ENCODE results near the gene ALDH9A1. TPM values are rescaled to one million over a fixed set of nuclear protein-coding genes. Genes with fewer than 3 reads are reported as not detected.
"Not testable (repeated sequence)": the region's sequence is repeated elsewhere in the genome, so short reads cannot be mapped to it uniquely, and the experiment has no call there.

Gene ALDH9A1
- total RNA-seq, 1 donor from 2014 or later = 68.2 TPM

GRCh38 chr1:165659581-165659895 is 38.8 kb downstream of the ALDH9A1 start:
- Mint-ChIP-seq H3K27ac (ENCODE audit: unreplicated experiment) (no peak overlapping the region), H3K4me3 (ENCODE audit: unreplicated experiment) (no peak overlapping the region), H3K9me3 (ENCODE audit: unreplicated experiment) (no peaks in the 10 kb centered on the region), H3K4me1 (ENCODE audit: low read depth, unreplicated experiment) (peaks cover 6% of the 10 kb centered on the region), H3K27me3 (ENCODE audit: low read depth, unreplicated experiment) (no peaks in the 10 kb centered on the region), H3K36me3 (ENCODE audit: low read depth, unreplicated experiment) (peaks cover 19% of the 10 kb centered on the region)
- no peak overlapping the region for H3K4me3 ChIP-seq (ENCODE audit: insufficient read depth, low read depth, low read length)
- H3K4me2 ChIP-seq (ENCODE audit: low read length) = no peak overlapping the region
- H3K27me3 ChIP-seq (ENCODE audit: insufficient read depth, low read length) = no peaks in the 10 kb centered on the region
- H4K20me1 ChIP-seq (ENCODE audit: insufficient read depth, low read length) = peaks cover 3% of the 10 kb centered on the region
- TF ChIP-seq CTCF (IDR thresholded peaks at IDR 0.05; ENCODE audit: insufficient read depth, low read depth, low read length) (no peak), EZH2 (IDR thresholded peaks at IDR 0.05; ENCODE audit: insufficient read depth, low read length) (no peak)
- H3K27ac ChIP-seq (ENCODE audit: low read depth, low read length) = no peak overlapping the region
- no peak for FAIRE-seq
- no peaks in the 10 kb centered on the region for H3K9me3 ChIP-seq (ENCODE audit: insufficient read depth, low read depth, low read length)
- H3K4me1 ChIP-seq (ENCODE audit: insufficient read depth, low read length) = no peaks in the 10 kb centered on the region
- no peaks in the 10 kb centered on the region for H3K79me2 ChIP-seq (ENCODE audit: insufficient read depth, low read length)
- H2AFZ ChIP-seq (ENCODE audit: low read depth, low read length) = no peak overlapping the region
- DNase-seq (ENCODE audit: low read depth) = no peak
- no peak overlapping the region for H3K9ac ChIP-seq (ENCODE audit: low read length)
- peaks cover 29% of the 10 kb centered on the region for H3K36me3 ChIP-seq (ENCODE audit: insufficient read depth, low read length)

- H4K20me1 ChIP-seq (ENCODE audit: insufficient read depth, low read length); DNase-seq (ENCODE audit: low read depth); FAIRE-seq; H3K9ac ChIP-seq (ENCODE audit: low read length); H3K4me2 ChIP-seq (ENCODE audit: low read length); H3K4me1 Mint-ChIP-seq (ENCODE audit: low read depth, unreplicated experiment); H3K9me3 ChIP-seq (ENCODE audit: insufficient read depth, low read depth, low read length); H3K27me3 Mint-ChIP-seq (ENCODE audit: low read depth, unreplicated experiment); H3K79me2 ChIP-seq (ENCODE audit: insufficient read depth, low read length); H2AFZ ChIP-seq (ENCODE audit: low read depth, low read length); H3K27ac Mint-ChIP-seq (ENCODE audit: unreplicated experiment); H3K9me3 Mint-ChIP-seq (ENCODE audit: unreplicated experiment); H3K27ac ChIP-seq (ENCODE audit: low read depth, low read length); H3K27me3 ChIP-seq (ENCODE audit: insufficient read depth, low read length); H3K4me3 ChIP-seq (ENCODE audit: insufficient read depth, low read depth, low read length); H3K4me3 Mint-ChIP-seq (ENCODE audit: unreplicated experiment); H3K4me1 ChIP-seq (ENCODE audit: insufficient read depth, low read length): not testable (repeated sequence)
- H3K36me3 Mint-ChIP-seq (ENCODE audit: low read depth, unreplicated experiment) = peaks cover 16% of the 10 kb centered on the region
- H3K36me3 ChIP-seq (ENCODE audit: insufficient read depth, low read length) = peaks cover 27% of the 10 kb centered on the region
These were observed 39.4 kb downstream of the ALDH9A1 start for GRCh38 chr1:165658766-165659580.

- H3K4me3 Mint-ChIP-seq (ENCODE audit: unreplicated experiment) = no peak overlapping the region
- FAIRE-seq = no peak
- Histone ChIP-seq H3K36me3 (ENCODE audit: insufficient read depth, low read length) (peaks cover 17% of the 10 kb centered on the region), H3K79me2 (ENCODE audit: insufficient read depth, low read length) (peaks cover 23% of the 10 kb centered on the region), H3K4me3 (ENCODE audit: insufficient read depth, low read depth, low read length) (no peak overlapping the region), H3K4me2 (ENCODE audit: low read length) (no peak overlapping the region), H4K20me1 (ENCODE audit: insufficient read depth, low read length) (peaks cover 40% of the 10 kb centered on the region), H2AFZ (ENCODE audit: low read depth, low read length) (no peak overlapping the region), H3K27me3 (ENCODE audit: insufficient read depth, low read length) (no peaks in the 10 kb centered on the region), H3K9me3 (ENCODE audit: insufficient read depth, low read depth, low read length) (no peaks in the 10 kb centered on the region), H3K9ac (ENCODE audit: low read length) (no peak overlapping the region), H3K4me1 (ENCODE audit: insufficient read depth, low read length) (peaks cover 9% of the 10 kb centered on the region), H3K27ac (ENCODE audit: low read depth, low read length) (no peak overlapping the region)
- peaks cover 9% of the 10 kb centered on the region for H3K4me1 Mint-ChIP-seq (ENCODE audit: low read depth, unreplicated experiment)
- H3K27ac Mint-ChIP-seq (ENCODE audit: unreplicated experiment) = no peak overlapping the region
- no peak for TF ChIP-seq CTCF (IDR thresholded peaks at IDR 0.05; ENCODE audit: insufficient read depth, low read depth, low read length)
- TF ChIP-seq EZH2 (IDR thresholded peaks at IDR 0.05; ENCODE audit: insufficient read depth, low read length) = no peak
- H3K27me3 Mint-ChIP-seq (ENCODE audit: low read depth, unreplicated experiment) = no peaks in the 10 kb centered on the region
- peaks cover 22% of the 10 kb centered on the region for H3K36me3 Mint-ChIP-seq (ENCODE audit: low read depth, unreplicated experiment)
- H3K9me3 Mint-ChIP-seq (ENCODE audit: unreplicated experiment) = no peaks in the 10 kb centered on the region
- no peak for DNase-seq (ENCODE audit: low read depth)
These were observed 47.3 kb downstream of the ALDH9A1 start for GRCh38 chr1:165650981-165651625.

All from astrocyte (in vitro differentiated cells and primary cell).